ENCODE measurements around the gene SERAC1. TPM values are rescaled to one million over a fixed set of nuclear protein-coding genes. Genes with fewer than 3 reads are reported as not detected.

SERAC1 gene
- total RNA-seq, 2 experiments from 2014 or later, result 1.4 to 2.5 TPM

- Mint-ChIP-seq H3K9me3 (no peaks in the 10 kb centered on the region), H3K4me1 (ENCODE audit: low read depth) (no peaks in the 10 kb centered on the region), H3K36me3 (ENCODE audit: low read depth) (peaks cover 18% of the 10 kb centered on the region), H3K27ac (no peak overlapping the region), H3K4me3 (no peak overlapping the region), H3K27me3 (no peaks in the 10 kb centered on the region)
- DNase-seq, result no peak
- H3K9me3 ChIP-seq (ENCODE audit: control insufficient read depth in 1 of 2, insufficient read depth in 1 of 2, low read length in 2 of 2), result no peaks in the 10 kb centered on the region
- peaks cover 3% of the 10 kb centered on the region for H3K36me3 ChIP-seq (ENCODE audit: insufficient read depth, low read length)
- no peaks in the 10 kb centered on the region for H3K27me3 ChIP-seq (ENCODE audit: control insufficient read depth in 1 of 2, insufficient read depth in 2 of 2, low read length in 2 of 2)
- ChIA-PET POLR2A (no interaction called here), CTCF (no interaction called here)
- no peak for TF ChIP-seq CTCF (IDR thresholded peaks at IDR 0.05)
- intact Hi-C loops (cut with DNase I, micrococcal nuclease), result no loop called here
- no peak overlapping the region for H3K27ac ChIP-seq (ENCODE audit: low read depth in 1 of 2, low read length in 2 of 2)
- ATAC-seq (ENCODE audit: poor library complexity), result no peak
- no peak overlapping the region for H3K4me3 ChIP-seq (ENCODE audit: low read length)
- H3K4me1 ChIP-seq (ENCODE audit: insufficient read depth, low read length), result no peaks in the 10 kb centered on the region
Measured at GRCh38 chr6:158158748-158159147, 9.3 kb downstream of the SERAC1 start.

GRCh38 chr6:158158123-158158522 lies 9.9 kb downstream of the SERAC1 start:
- H3K27ac ChIP-seq (ENCODE audit: low read depth in 1 of 2, low read length in 2 of 2), result no peak overlapping the region
- Mint-ChIP-seq H3K4me1 (ENCODE audit: low read depth) (no peaks in the 10 kb centered on the region), H3K27ac (no peak overlapping the region), H3K9me3 (no peaks in the 10 kb centered on the region), H3K4me3 (no peak overlapping the region), H3K27me3 (no peaks in the 10 kb centered on the region), H3K36me3 (ENCODE audit: low read depth) (peaks cover 18% of the 10 kb centered on the region)
- H3K36me3 ChIP-seq (ENCODE audit: insufficient read depth, low read length), result peaks cover 3% of the 10 kb centered on the region
- POLR2A ChIA-PET, result no interaction called here
- no peak for ATAC-seq (ENCODE audit: poor library complexity)
- no peaks in the 10 kb centered on the region for H3K9me3 ChIP-seq (ENCODE audit: control insufficient read depth in 1 of 2, insufficient read depth in 1 of 2, low read length in 2 of 2)
- H3K4me3 ChIP-seq (ENCODE audit: low read length), result no peak overlapping the region
- no peaks in the 10 kb centered on the region for H3K27me3 ChIP-seq (ENCODE audit: control insufficient read depth in 1 of 2, insufficient read depth in 2 of 2, low read length in 2 of 2)
- intact Hi-C loops (cut with DNase I, micrococcal nuclease), result no loop called here
- CTCF ChIA-PET, result no interaction called here
- H3K4me1 ChIP-seq (ENCODE audit: insufficient read depth, low read length), result no peaks in the 10 kb centered on the region
- peak in 1 of 14 experiments; percentile 8 for DNase-seq
- no peak for TF ChIP-seq CTCF (IDR thresholded peaks at IDR 0.05)

- Histone ChIP-seq H3K4me1 (ENCODE audit: insufficient read depth, low read length) (no peaks in the 10 kb centered on the region), H3K27me3 (ENCODE audit: control insufficient read depth in 1 of 2, insufficient read depth in 2 of 2, low read length in 2 of 2) (no peaks in the 10 kb centered on the region), H3K4me3 (ENCODE audit: low read length) (no peak overlapping the region), H3K36me3 (ENCODE audit: insufficient read depth, low read length) (peaks cover 3% of the 10 kb centered on the region), H3K9me3 (ENCODE audit: control insufficient read depth in 1 of 2, insufficient read depth in 1 of 2, low read length in 2 of 2) (no peaks in the 10 kb centered on the region), H3K27ac (ENCODE audit: low read depth in 1 of 2, low read length in 2 of 2) (no peak overlapping the region)
- H3K4me3 Mint-ChIP-seq, result no peak overlapping the region
- ChIA-PET CTCF (no interaction called here), POLR2A (no interaction called here)
- DNase-seq (no peak), ATAC-seq (ENCODE audit: poor library complexity) (no peak)
- no peaks in the 10 kb centered on the region for H3K27me3 Mint-ChIP-seq
- H3K36me3 Mint-ChIP-seq (ENCODE audit: low read depth), result peaks cover 18% of the 10 kb centered on the region
- no peaks in the 10 kb centered on the region for H3K4me1 Mint-ChIP-seq (ENCODE audit: low read depth)
- no peak for TF ChIP-seq CTCF (IDR thresholded peaks at IDR 0.05)
- H3K9me3 Mint-ChIP-seq, result no peaks in the 10 kb centered on the region
- intact Hi-C loops (cut with DNase I, micrococcal nuclease), result no loop called here
- no peak overlapping the region for H3K27ac Mint-ChIP-seq
Measured at GRCh38 chr6:158157064-158157764, 10.8 kb downstream of the SERAC1 start.

Measured in CD4-positive, alpha-beta T cell (primary cell).